Brain microvascular endothelial cell (primary cell): ENCODE data around the gene HES7.

ENCODE experiments used
- DNase-seq: peaks from one replicate; pipeline ENCODE4 v3.0.0-alpha.2; 2020
- H3K27ac ChIP-seq: fragments of 250-450 bp; sonication (Bioruptor Pico); 2 replicates; pipeline ENCODE4 v1.5.1; 2020; ENCODE audit warnings: mild to moderate bottlenecking, moderate library complexity
- H3K27me3 ChIP-seq: fragments of 250-450 bp; sonication (Bioruptor Pico); replicated peaks from 2 replicates; pipeline ENCODE4 v1.5.1; 2020; ENCODE audit warnings: mild to moderate bottlenecking
- H3K36me3 ChIP-seq: fragments of 250-450 bp; sonication (Bioruptor Pico); replicated peaks from 2 replicates; pipeline ENCODE4 v1.5.1; 2020; ENCODE audit warnings: mild to moderate bottlenecking
- H3K4me3 ChIP-seq: 2 replicates; pipeline ENCODE4 v1.5.1; 2011; ENCODE audit warnings: low read depth, mild to moderate bottlenecking, control low read depth, low read length, moderate library complexity
- CTCF ChIP-seq: IDR thresholded peaks from 2 replicates; pipeline ENCODE4 v1.5.1; 2011; ENCODE audit warnings: low read depth, mild to moderate bottlenecking, moderate library complexity, low read length, control low read depth, inconsistent platforms; ENCODE audit errors: missing control alignments
- in situ Hi-C: cut with HindIII; loops from 2 replicates; pipeline ENCODE4 v1.10.0; 2017; ENCODE audit warnings: low sequenced_read_pairs, low pct_ligation_motif_present

HES7 gene

GRCh38 chr17:8087952-8088230 is 36.0 kb downstream of the HES7 start:
- Histone ChIP-seq H3K4me3 (no peak overlapping the region), H3K27me3 (no peaks in the 10 kb centered on the region), H3K36me3 (no peaks in the 10 kb centered on the region), H3K27ac (no peak overlapping the region)
- no peak for TF ChIP-seq CTCF
- no peak for DNase-seq
- in situ Hi-C loops, result no loop called here

DNA sequence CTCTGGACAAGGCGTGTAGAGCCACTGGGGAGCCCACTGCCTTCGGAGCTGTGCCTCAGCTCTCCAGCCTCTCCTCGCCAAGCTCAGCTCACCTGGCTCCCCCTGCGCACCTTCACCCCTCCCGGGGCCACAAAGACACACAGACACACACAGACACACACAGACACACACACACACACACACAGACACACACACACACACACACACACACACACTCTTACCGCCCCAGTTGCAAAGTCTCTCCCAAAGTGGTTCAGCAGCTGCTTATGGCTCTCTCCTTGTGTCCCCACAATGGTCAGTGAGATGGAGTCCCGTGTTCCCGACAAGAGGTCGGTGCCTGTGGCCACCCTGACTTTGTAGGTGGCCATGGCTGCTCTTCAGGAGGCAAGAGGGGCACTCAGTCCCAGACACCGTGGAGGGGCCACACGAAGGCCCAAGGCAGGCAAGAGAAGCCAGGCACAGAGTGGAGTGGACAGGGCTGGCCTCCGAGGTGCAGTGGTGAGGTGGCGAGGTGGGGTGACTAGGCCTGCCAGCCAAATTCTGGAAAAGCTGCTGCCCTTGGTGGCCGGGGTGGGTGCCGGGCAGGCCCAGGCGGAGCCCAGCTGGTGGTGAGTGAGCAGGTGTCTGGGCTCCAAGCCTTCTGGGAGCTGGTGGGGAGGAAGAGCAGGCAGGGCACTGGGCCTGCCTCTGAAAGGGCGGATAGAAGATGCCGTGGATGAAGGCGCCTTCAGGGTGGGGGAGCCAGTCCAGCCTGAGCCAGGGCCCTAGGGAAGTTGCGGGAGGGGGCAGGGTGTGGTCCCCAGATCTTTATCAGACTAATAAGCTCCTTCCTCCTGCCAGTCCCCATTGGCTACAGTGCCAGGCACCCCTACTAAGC is 36.6 kb downstream of the HES7 start, which contains the start of gene ALOX12B:
TSS of gene ALOX12B (minus strand) at position 642 of the 877 bp plus-strand sequence. CDS start at position 368, 274 bp downstream.
- H3K27ac ChIP-seq, result no peak within 1 kb of the TSS
- TF ChIP-seq CTCF, result no peak
- H3K36me3 ChIP-seq, result no peaks in the 10 kb centered on the region
- no peaks in the 10 kb centered on the region for H3K27me3 ChIP-seq
- no peak for DNase-seq
- H3K4me3 ChIP-seq, result no peak within 1 kb of the TSS
- in situ Hi-C loops, result no loop called here

DNA sequence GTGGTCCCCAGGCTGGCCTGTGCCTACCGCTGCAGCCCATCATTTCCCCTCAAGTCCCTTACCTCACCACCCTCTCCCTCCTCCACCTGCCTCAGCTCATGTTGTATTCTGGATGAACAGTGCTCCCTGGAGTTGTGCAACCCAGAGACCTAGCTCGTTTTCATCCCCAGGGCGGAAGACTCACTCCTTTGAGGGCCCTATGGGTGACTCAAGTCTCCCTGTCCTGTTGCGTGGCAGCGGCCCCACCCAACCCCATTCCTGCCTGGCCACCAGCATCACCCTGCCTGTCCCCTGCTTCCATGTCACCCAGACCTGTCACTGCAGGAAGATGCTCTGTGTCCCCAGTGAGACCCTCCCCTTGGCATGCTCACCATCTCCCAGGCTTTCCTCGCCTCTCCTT is 39.7 kb downstream of the HES7 start:
- Histone ChIP-seq H3K36me3 (no peaks in the 10 kb centered on the region), H3K27ac (no peak overlapping the region), H3K27me3 (peaks cover 15% of the 10 kb centered on the region), H3K4me3 (no peak overlapping the region)
- TF ChIP-seq CTCF, result no peak
- DNase-seq, result no peak
- in situ Hi-C loops, result no loop called here

- Histone ChIP-seq H3K4me3 (no peak overlapping the region), H3K27ac (no peak overlapping the region), H3K36me3 (no peaks in the 10 kb centered on the region), H3K27me3 (peaks cover 20% of the 10 kb centered on the region)
- in situ Hi-C loops, result no loop called here
- TF ChIP-seq CTCF, result no peak
- DNase-seq, result no peak
Observed at GRCh38 chr17:8082292-8082691, 41.6 kb downstream of the HES7 start.

GRCh38 chr17:8081876-8082275 is 42.0 kb downstream of the HES7 start:
- Histone ChIP-seq H3K4me3 (no peak overlapping the region), H3K27me3 (peaks cover 20% of the 10 kb centered on the region), H3K27ac (no peak overlapping the region), H3K36me3 (no peaks in the 10 kb centered on the region)
- DNase-seq, result no peak
- in situ Hi-C loops, result no loop called here
- TF ChIP-seq CTCF, result no peak

- TF ChIP-seq CTCF, result no peak
- no peak overlapping the region for H3K4me3 ChIP-seq
- peaks cover 20% of the 10 kb centered on the region for H3K27me3 ChIP-seq
- in situ Hi-C loops, result no loop called here
- no peak for DNase-seq
- no peak overlapping the region for H3K27ac ChIP-seq
- H3K36me3 ChIP-seq, result no peaks in the 10 kb centered on the region
Observed at GRCh38 chr17:8080799-8081219, 43.1 kb downstream of the HES7 start.
